Duodenal mucosa (tissue), 2 donors: ENCODE measurements around the gene NVL.
A peak's percentile ranks its signal among the peaks of the same experiment; 100 is the strongest.

Experiments used
- H3K27ac ChIP-seq: one replicate; pipeline ENCODE4 v1.7.0; 2013; ENCODE audit warnings: low read depth, low read length
- H3K27me3 ChIP-seq, 2 donors: one replicate each; pipeline ENCODE4 v1.7.0; 2013; ENCODE audit warnings: low read length in 2 of 2, control low read depth in 1 of 2; ENCODE audit not compliant: insufficient read depth in 2 of 2, control insufficient read depth in 1 of 2
- H3K36me3 ChIP-seq, 2 donors: one replicate each; pipeline ENCODE4 v1.7.0; 2013; ENCODE audit warnings: low read length in 2 of 2, control low read depth in 1 of 2; ENCODE audit not compliant: insufficient read depth in 2 of 2, control insufficient read depth in 1 of 2
- H3K4me1 ChIP-seq, 2 donors: one replicate each; pipeline ENCODE4 v1.7.0; 2013; ENCODE audit warnings: low read length in 2 of 2, control low read depth in 1 of 2; ENCODE audit not compliant: insufficient read depth in 2 of 2, control insufficient read depth in 1 of 2
- H3K4me3 ChIP-seq, 2 donors: one replicate each; pipeline ENCODE4 v1.7.0; 2013; ENCODE audit warnings: low read length in 2 of 2, low read depth in 1 of 2
- H3K9ac ChIP-seq, 2 donors: one replicate each; pipeline ENCODE4 v1.7.0; 2013; ENCODE audit warnings: low read length in 2 of 2, low read depth in 1 of 2
- H3K9me3 ChIP-seq, 2 donors: one replicate each; pipeline ENCODE4 v1.7.0; 2013; ENCODE audit warnings: low read length in 2 of 2, control low read depth in 1 of 2; ENCODE audit not compliant: control insufficient read depth in 1 of 2

The NVL gene

GRCh38 chr1:224238756-224239155 lies 91.2 kb downstream of the NVL start:
- Histone ChIP-seq H3K36me3 (peaks cover 10 to 24% of the 10 kb centered on the region in 2 donors), H3K27ac (no peak overlapping the region), H3K27me3 (no peaks in the 10 kb centered on the region), H3K4me1 (no peaks in the 10 kb centered on the region), H3K4me3 (no peak overlapping the region), H3K9me3 (no peaks in the 10 kb centered on the region), H3K9ac (no peak overlapping the region)

- Histone ChIP-seq H3K4me1 (no peaks in the 10 kb centered on the region), H3K4me3 (no peak overlapping the region), H3K27me3 (no peaks in the 10 kb centered on the region), H3K36me3 (peaks cover 10 to 24% of the 10 kb centered on the region in 2 donors), H3K9ac (no peak overlapping the region), H3K9me3 (no peaks in the 10 kb centered on the region), H3K27ac (no peak overlapping the region)
Observed at GRCh38 chr1:224238212-224238611, 91.8 kb downstream of the NVL start.

GRCh38 chr1:224237119-224237881 lies 92.7 kb downstream of the NVL start:
- Histone ChIP-seq H3K9ac (no peak overlapping the region), H3K4me3 (no peak overlapping the region), H3K9me3 (no peaks in the 10 kb centered on the region), H3K36me3 (peaks cover 15 to 29% of the 10 kb centered on the region in 2 donors), H3K4me1 (no peaks in the 10 kb centered on the region), H3K27ac (no peak overlapping the region), H3K27me3 (no peaks in the 10 kb centered on the region)

GRCh38 chr1:224235813-224236493 lies 94.0 kb downstream of the NVL start:
- Histone ChIP-seq H3K9me3 (no peaks in the 10 kb centered on the region), H3K27me3 (no peaks in the 10 kb centered on the region), H3K36me3 (peaks cover 15 to 29% of the 10 kb centered on the region in 2 donors), H3K4me3 (no peak overlapping the region), H3K9ac (no peak overlapping the region), H3K27ac (no peak overlapping the region), H3K4me1 (no peaks in the 10 kb centered on the region)

GRCh38 chr1:224234017-224234416 lies 96.0 kb downstream of the NVL start:
- Histone ChIP-seq H3K27me3 (no peaks in the 10 kb centered on the region), H3K4me1 (no peaks in the 10 kb centered on the region), H3K9ac (no peak overlapping the region), H3K27ac (no peak overlapping the region), H3K36me3 (peaks cover 15 to 30% of the 10 kb centered on the region in 2 donors), H3K9me3 (no peaks in the 10 kb centered on the region), H3K4me3 (no peak overlapping the region)

- Histone ChIP-seq H3K9me3 (no peaks in the 10 kb centered on the region), H3K27me3 (no peaks in the 10 kb centered on the region), H3K4me1 (peaks cover 9 to 14% of the 10 kb centered on the region in 2 donors), H3K36me3 (peaks cover 4 to 26% of the 10 kb centered on the region in 2 donors), H3K9ac (no peak overlapping the region), H3K27ac (no peak overlapping the region), H3K4me3 (no peak overlapping the region)
Observed at GRCh38 chr1:224226849-224227502, 103.0 kb downstream of the NVL start.

- H3K27me3 ChIP-seq, result no peaks in the 10 kb centered on the region
- H3K27ac ChIP-seq, result no peak overlapping the region
- H3K9ac ChIP-seq, result no peak overlapping the region
- H3K9me3 ChIP-seq, result no peaks in the 10 kb centered on the region
- H3K4me1 ChIP-seq, result peaks cover 9 to 14% of the 10 kb centered on the region in 2 donors
- no peak overlapping the region for H3K4me3 ChIP-seq
- peaks cover 4 to 20% of the 10 kb centered on the region in 2 donors for H3K36me3 ChIP-seq
Observed at GRCh38 chr1:224223819-224224714, 105.9 kb downstream of the NVL start.

GRCh38 chr1:224219612-224220059 lies 110.3 kb downstream of the NVL start:
- no peaks in the 10 kb centered on the region for H3K36me3 ChIP-seq
- no peaks in the 10 kb centered on the region for H3K27me3 ChIP-seq
- H3K27ac ChIP-seq, result no peak overlapping the region
- peaks cover 13 to 27% of the 10 kb centered on the region in 2 donors for H3K4me1 ChIP-seq
- H3K4me3 ChIP-seq, result no peak overlapping the region
- H3K9ac ChIP-seq, result peak overlapping the region in 1 of 2 donors; percentile 33
- H3K9me3 ChIP-seq, result no peaks in the 10 kb centered on the region

- Histone ChIP-seq H3K27ac (no peak overlapping the region), H3K9ac (no peak overlapping the region), H3K9me3 (no peaks in the 10 kb centered on the region), H3K4me3 (peak overlapping the region in 1 of 2 donors; percentile 31), H3K27me3 (no peaks in the 10 kb centered on the region), H3K4me1 (peaks cover 13 to 23% of the 10 kb centered on the region in 2 donors), H3K36me3 (no peaks in the 10 kb centered on the region)
Observed at GRCh38 chr1:224219011-224219611, 110.9 kb downstream of the NVL start.
